GM18907 (cell line): Measurements from ENCODE around the gene FIGN.

Experiments
- ATAC-seq: cut with Tn5 transposase; IDR thresholded peaks from one replicate; pipeline ENCODE4 v1.9.1; 2021; ENCODE audit warnings: mild to moderate bottlenecking, moderate library complexity; ENCODE audit not compliant: unreplicated experiment

FIGN gene

GRCh38 chr2:163571423-163572102 is 164.2 kb downstream of the FIGN start:
- ATAC-seq: no peak

DNA sequence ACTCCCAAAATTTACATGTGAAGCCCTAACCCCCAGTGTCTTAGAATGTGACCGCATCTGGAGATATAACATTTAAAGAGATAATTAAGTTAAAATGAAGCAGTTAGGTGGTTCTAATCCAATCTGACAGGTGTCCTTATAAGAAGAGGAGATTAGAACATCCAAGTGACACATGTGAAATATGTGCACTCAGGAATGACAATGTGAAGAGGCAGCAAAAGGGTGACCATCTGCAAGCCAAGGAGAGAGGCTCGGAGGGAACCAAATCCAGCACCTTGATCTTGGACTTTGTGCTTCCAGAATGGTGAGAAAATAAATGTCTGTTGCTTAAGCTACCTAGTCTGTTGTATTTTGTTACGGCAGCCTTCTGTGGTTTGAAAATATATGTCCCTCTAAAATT is 165.4 kb downstream of the FIGN start:
- no peak for ATAC-seq

- no peak for ATAC-seq
Observed at GRCh38 chr2:163565192-163565591, 170.6 kb downstream of the FIGN start.

- ATAC-seq: no peak
Observed at GRCh38 chr2:163564236-163564635, 171.6 kb downstream of the FIGN start.

- no peak for ATAC-seq
Observed at GRCh38 chr2:163563336-163563735, 172.5 kb downstream of the FIGN start.

GRCh38 chr2:163558251-163559021 is 177.4 kb downstream of the FIGN start:
- ATAC-seq: no peak

DNA sequence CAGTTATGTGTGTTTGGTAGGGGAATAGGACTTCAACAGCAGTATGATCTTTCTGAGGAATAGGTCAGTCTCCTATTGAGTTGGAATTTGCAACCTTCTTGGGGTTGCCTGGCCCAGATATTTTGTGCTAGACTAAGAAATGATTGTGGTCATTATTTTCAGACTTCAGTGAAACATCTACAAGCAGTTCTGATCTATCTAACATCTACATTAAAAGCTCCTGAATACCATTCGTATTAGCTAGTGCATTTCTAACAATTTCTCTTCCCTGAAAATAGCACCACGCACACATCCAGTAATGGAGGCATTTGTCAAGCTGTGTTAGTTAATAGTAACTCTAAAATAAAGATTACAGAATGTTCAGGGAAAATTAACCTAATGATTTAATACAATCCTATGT is 179.3 kb downstream of the FIGN start:
- ATAC-seq: no peak

DNA sequence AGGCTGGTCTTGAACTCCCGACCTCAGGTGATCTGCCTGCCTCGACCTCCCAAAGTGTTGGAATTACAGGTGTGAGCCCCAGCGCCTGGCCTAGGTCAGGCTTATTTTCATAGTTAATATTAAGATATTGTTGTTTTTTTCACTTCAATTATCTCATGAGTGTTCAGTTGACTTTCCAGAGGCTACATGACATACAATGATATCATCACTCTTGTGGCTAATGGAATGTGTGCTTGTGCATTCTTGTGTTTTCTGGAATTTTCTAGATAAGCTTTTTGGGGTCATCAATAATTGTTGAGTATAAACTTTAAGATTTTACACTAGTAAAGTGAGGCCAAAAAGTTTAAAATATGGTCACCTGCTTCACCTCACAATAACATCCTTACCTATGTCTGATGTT is 180.9 kb downstream of the FIGN start:
- ATAC-seq: no peak

DNA sequence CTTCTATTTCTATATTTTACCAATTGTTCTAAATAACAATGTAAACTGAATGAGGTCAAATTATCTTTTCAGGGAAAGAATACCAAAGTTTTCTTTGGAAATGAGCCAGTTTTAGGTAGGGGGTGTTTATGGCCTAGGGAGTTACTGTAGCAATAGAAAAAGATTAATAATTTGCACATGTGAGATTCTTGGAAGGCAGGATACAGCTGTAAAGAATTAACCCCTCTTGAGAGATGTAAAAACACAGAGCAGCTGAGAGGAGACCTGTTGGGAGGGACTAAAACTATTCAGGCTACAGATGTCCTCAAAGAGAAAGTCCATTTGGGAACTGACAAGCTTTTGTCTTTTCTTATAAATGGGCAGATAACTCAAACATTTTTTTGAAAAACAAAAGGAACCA is 182.2 kb downstream of the FIGN start:
- no peak for ATAC-seq

GRCh38 chr2:163552758-163553157 is 183.1 kb downstream of the FIGN start:
- ATAC-seq: no peak

DNA sequence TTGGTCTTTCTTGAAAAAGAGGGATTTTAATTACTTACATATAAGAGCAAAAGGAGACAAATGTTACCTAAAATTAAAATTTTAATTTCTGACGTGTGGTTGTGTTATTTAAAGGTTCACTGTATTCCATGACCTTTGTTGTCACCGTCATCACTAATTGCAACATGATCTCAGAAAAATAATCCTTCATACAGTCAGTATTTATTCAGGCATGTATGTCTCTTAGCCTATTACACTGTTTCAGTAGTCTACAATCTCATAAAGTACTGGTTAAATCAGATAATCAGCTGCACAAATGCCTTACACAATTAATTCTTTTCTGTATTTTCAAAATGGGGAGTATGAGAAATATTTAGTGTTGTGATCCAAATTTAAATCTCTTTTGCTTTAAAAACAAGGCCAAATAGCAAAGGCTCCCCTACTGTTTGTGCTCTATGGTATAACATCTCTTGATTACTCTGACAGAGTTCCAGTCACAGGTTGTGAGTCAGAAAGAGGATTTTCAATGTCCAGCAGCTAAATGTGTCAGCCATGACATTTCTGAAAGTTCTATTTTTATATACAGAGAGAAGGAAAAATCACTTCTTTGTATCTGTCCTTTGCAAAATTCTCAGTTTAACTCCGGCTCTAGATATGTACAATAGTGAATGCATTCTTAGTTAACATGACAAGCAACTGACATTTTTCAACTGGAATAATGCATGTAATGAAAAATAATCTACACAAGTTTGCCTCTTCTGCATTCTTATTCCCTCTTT is 184.0 kb downstream of the FIGN start:
- ATAC-seq: no peak

DNA sequence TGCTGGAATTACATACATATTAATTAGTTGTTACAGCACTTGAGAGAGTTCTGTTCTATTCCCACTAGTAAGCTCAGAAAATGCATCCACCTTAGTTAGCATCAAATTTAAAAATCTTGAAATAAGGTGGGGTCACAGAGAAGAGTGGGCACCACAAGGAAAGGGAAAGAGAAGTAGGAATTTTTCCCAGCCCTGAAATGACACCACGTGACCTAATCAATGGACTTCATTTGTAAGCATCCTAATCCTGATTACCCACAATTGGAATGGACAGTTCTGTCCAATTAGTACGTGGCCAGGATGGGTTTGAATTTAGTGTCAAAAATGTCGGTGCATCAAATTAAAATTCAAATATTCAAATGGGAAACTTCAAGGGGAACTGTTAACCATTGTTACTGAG is 186.8 kb downstream of the FIGN start:
- no peak for ATAC-seq
